IPS-NIHi7 (cell line): Measurements from ENCODE around the gene SLC19A1.
"Not testable (repeated sequence)": the region's sequence is repeated elsewhere in the genome, so short reads cannot be mapped to it uniquely, and the experiment has no call there.

Experiments used
- DNase-seq: peaks from one replicate; pipeline ENCODE4 v3.0.0; 2012; ENCODE audit warnings: mixed read lengths; ENCODE audit errors: extremely low spot score

Gene SLC19A1

DNA sequence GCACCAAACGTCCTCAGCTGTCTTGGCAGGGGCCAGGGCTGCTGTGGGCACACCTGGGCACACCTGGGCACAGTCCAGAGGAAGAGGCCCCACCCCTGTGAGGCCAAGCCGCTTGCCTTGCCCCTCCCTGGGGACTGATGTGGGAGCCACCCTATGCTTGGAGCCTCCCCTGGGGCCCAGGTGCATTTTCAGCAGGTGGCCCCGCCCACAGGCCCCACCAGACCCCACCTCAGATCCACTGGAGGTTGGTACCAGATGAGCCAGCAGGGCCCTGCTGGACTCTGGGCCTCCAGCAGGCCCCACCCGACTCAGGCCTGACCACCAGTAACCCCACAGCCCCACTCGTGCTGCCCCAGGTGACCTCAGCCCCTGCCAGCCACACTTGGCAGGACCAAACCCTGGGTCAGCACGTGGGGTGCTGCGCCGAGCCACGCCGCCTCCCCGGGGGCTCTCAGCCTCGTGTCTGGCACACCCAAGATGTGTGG, 8.8 kb downstream of the SLC19A1 start:
- no peak for DNase-seq

DNA sequence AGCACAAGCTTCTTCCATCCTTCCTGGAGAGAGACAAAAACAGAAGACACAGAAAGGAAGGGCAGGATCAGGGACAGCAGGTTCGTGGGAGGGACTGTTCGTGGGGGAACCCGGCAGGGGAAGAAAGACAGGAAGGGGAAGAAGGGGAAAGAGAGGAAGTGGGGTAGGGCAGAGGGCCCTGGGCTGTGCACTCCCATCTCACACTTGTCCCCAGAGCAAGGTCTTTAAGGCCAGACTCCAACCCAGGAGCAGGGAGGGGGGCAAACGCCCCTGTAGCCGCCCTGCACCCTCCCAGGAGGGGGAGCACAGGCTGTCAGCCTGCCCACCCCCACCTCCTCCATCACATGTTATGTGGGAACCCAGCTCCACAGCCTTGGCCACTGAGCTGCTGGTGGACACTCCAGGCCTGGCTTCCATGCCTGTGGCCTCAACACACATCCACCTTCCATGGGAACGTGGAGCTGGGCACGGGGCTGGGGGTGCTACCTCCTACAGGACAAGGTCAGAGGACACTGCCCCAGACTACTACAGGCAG, 9.3 kb downstream of the SLC19A1 start:
- no peak for DNase-seq

DNA sequence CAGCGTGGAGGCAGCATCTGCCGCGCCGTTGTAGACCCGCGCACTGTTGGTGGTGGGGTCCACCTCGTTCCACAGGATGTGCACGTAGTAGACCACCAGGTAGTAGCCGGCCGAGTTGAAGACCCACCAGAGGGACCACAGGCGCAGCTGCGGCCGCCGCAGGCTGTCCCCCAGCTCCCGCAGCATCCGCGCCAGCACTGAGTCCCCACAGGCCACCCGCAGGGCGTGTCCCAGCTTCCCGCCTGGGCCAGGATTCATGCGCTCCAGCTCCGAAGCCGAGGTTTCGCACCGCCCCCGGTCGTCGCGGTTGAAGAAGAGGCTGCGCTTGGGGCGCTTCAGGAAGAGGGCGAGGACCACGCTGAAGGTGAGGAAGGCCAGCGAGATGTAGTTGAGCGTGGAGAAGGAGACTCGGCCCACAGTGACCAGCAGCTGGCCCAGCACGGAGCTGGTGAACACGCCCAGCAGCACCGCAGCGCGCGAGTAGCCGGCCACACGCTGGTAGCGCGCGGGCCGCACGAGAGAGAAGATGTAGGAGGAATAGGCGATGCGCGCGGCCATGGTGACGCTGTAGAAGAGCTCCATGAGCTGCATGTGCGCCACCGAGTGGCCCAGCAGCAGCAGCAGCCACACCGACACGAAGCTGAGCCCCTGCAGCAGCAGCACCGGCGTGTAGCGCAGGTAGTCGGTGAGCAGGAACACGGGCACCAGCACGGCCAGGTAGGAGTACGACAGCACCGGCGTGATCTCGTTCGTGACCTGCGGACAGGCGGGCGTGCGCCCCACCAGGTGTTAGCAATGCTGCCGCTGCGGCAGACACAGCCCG, 10.6 kb downstream of the SLC19A1 start:
- no peak for DNase-seq

DNA sequence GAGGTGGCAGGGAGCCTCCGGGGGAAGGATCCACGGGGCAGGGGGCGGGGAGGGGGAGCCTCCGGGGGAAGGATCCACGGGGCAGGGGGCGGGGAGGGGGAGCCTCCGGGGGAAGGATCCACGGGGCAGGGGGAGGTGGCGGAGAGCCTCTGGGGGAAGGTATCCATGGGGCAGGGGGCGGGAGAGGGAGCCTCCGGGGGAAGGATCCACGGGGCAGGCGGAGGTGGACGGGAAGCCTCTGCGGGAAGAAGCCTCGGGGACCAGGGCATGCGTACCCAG, 11.2 kb downstream of the SLC19A1 start:
- DNase-seq: not testable (repeated sequence)

DNA sequence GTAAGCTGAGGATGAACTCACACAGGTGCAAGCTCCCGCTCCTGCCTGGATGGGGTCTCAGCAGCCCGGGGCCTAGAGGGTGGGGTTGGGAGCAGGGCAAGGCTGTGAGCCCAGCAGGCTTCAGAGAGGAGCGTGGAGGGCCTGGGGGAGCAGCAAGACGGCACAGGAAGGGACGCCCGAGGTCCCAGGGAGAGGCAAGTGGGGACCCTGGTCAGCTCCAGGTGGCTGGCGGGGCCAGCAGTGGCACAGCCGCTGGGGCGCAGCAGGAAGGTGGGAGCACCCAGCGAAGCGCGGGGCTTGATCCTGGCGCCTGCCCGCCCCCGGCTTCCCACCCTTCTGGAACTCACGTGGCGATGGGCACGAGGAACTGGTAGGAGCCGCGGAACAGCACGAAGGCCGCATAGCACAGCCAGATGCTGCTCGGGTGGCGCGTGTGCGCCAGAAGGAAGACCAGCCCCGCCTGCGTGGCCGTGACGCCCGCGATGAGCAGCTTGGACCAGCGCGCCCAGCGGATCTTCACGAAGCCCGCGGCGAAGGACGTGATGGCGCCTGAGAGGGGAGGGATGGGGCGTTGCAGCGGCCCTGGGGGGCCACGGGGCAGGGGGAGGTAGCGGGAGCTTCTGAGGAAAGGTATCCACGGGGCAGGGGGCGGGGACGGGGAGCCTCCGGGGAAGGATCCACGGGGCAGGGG, 11.7 kb downstream of the SLC19A1 start:
- no peak for DNase-seq

DNA sequence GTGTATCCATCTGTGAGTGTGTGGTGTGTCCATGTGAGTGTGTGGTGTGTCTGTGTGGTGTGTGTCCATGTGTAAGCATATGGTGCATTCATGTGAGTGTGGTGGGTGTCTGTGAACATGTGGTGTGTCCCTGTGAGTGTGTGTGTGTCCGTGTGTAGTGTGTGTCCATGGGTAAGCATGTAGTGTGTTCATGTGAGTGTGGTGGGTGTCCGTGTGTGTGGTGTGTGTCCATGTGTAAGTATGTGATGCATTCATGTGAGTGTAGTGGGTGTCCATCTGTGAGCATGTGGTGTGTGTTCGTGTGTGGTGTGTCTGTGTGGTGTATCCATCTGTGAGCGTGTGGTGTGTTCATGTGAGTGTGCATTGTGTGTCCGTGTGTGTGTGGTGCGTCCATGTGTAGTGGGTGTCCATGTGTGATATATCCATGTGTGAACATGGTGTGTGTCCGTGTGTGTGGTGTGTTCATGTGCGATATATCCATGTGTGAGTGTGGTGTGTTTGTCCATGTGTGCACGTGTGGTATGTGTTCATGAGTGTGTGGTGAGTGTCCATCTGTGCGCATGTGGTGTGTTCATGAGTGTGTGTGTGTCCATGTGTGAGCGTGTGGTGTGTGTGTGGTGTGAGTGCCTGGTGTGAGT, 12.3 kb downstream of the SLC19A1 start:
- DNase-seq: no peak

DNA sequence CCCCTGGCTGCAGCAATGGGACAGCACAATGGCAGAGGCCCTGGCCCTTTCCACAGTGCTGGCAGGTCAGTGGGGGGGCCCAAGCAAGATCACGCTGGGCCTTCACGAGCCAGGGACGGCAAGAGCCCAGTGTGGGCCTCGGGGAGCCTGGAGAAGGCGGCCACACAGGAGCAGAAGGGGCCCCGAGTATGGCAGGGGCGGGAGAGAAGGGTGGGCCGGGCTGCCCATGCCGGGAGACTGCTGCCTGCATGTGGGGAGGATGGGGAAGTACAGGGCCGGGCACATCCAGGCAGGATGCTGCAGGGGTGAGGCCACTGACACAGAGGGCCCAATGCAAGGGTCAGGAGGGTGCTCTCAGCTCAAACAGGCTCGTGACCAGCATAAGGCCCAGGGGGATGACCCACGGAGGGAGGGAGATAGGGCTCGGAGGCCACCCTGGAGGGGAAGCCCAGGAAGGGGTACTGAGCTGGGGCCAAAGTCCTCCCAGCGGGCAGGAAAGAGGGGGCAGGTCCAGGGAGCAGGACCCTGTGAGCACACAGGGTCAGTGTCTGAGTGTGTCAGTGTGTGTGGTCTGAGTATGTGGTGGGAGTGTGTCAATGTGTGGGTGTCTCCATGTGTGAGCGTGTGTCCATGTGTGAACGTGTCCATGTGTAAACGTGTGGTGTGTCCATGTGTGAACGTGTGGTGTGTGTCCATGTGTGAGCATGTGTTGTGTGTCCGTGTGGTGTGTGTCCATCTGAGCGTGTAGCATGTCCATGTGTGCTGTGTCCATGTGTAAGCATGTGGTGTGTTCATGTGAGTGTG, 13.1 kb downstream of the SLC19A1 start:
- DNase-seq: no peak

DNA sequence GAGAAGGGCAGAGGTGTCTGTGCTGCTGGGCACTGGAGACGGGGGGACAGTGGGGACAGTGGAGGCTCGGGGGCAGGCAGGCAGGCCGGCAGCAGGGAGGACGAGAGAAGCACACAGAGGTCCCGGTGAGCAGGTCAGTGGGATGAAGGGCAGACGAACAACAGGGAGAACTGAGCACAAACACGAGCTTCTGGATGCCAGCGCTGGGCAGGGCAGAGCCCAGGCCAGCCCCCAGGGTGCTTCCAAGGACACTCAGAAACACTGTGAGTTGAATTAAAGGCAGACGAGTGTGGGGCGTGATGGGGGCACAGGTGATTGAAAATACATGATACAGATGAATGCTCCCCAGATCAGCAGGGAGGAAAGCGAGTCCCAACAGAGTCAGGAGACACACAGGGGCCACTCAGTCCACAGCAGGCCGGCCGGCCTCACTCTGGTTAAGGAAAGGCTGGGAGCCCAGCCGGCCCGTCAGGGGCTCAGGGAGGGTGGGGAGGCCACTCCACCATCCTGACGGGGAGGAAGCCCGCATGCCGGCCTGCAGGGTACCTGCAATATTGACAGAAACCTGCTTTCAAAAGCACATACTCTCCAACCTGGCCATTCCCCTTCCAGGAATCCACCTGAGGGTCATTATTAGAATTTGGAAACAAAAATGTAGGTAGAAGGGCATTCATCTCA, 14.1 kb downstream of the SLC19A1 start:
- DNase-seq: no peak

DNA sequence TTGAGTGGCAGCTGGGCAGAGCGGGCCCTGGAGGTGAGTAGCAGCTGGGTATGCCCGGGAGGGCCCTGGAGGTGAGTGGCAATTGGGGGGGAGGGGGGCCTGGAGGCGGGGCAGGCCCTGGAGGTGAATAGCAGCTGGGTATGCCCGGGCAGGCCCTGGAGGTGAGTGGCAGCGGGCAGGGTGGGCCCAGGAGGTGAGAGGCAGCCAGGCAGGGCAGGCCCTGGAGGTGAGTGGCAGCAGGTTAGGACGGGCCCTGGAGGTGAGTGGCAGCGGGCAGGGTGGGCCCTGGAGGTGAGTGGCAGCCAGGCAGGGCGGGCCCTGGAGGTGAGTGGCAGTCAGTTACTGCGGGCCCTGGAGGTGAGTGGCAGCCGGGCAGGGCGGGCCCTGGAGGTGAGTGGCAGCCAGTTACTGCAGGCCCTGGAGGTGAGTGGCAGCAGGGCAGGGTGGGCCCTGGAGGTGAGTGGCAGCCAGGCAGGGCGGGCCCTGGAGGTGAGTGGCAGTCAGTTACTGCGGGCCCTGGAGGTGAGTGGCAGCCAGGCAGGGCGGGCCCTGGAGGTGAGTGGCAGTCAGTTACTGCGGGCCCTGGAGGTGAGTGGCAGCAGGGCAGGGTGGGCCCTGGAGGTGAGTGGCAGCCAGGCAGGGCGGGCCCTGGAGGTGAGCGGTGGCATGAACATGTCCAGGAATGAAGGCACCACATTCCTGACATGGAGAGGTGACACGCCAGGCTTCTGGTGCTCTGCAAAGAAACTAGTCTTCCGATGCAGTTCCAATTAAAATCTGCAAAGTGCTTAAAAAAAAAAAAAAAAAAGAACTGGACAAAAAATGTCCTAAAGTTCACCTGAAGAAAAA, 14.9 kb downstream of the SLC19A1 start:
- DNase-seq: not testable (repeated sequence)

DNA sequence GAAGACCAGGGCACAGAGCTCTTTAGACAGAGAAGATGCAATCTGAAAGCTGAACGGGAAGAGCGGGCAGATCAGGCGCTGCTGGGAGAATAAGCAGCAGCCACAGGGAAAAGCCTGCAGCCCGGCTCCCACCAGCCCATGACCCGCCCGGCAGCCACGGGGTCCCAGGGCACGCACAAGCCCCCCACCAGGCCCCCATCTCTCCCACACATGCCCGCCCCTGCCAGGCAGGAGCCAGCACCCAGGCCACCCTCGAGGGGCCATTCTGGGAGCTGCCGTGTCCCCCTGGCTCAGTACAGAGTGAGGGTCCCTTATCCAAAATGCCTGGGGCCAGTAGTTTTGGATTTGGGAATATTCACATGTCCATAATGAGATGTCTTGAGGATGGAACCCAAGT, 16.3 kb downstream of the SLC19A1 start:
- DNase-seq: no peak

DNA sequence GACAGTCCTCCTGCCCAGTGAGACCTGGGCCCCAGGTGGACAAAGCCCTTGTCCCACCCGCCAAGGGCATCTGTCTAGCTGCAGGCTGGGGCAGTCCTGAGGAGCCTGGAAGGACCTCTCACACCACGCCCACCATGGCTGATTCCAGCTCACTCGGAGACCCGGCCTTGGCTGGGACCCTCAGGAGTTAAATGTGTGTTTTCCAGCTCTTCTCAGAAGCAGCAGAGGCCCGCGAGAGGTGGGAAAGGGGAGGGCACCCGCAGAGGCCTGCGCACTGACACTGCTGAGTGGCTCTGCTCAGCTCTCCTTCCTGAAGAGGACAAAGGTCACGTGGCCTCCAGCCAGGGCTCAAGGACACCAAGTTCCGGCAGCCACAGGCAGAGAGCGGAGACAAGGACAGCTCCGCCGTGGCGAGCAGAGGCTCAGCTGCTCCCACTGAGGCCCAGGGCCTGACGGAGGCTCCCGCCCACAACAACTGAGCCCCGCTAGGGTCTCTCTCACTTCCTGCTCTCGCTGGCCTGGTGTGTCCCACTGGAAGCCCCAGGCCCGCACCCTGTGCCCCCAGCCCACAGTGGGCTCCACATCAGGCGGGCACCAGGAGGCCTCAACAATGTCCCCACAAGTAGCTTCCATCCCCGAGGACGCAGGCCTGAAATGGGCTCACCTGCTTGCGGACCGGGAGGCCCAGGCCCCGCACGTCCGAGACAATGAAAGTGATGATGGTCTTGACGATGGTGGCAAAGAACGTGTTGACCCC, 16.9 kb downstream of the SLC19A1 start:
- DNase-seq: no peak

DNA sequence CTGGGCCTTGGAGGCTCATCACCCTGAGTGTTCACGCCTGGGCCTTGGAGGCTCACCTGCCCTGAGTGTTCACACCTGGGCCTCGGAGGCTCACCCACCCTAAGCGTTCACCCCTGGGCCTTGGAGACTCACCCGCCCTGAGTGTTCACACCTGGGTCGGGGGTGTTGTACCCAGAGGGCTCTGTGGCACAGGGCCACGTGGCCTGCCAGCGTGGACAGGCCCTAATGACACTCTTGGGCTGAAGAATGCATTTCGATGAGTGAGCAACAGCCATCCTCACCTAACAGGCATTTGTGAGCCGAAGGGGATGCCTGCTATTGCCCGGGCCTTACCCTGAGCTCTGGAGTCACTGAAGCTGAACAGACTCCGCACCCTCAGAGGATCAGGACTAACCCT, 17.5 kb downstream of the SLC19A1 start:
- DNase-seq: no peak

DNA sequence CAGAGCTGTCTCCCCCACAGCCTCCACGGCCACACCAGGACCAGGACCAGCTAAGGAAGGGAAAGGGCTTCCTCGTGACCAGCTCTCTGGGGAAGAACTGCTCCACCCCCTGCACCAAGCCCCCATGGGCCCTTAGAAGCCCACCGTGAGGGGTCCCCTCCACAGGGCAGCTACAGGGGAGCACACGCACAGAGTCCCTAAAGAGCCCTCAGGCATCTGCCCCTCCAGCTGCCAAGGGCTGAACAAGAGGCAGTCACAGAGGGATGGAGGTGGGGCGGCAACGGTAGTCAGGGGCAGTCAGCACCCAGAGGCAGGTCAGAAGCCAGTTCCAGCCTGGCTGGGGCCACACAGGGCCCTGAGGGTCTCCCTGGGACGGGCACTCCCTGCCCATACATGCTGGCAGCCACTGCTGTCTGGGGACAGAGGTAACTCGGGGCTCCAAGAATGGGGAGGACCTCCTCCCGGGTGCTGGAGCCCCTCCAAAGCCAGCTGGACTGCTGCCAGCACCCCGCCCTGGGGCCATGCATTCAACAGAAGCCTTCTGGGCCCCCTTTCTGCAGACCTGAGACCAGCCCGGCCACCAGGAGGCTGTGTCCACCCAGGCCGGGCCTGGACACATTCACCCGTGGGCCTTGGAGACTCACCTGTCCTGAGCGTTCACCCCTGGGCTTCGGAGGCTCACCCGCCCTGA, 18.7 kb downstream of the SLC19A1 start:
- DNase-seq: no peak

DNA sequence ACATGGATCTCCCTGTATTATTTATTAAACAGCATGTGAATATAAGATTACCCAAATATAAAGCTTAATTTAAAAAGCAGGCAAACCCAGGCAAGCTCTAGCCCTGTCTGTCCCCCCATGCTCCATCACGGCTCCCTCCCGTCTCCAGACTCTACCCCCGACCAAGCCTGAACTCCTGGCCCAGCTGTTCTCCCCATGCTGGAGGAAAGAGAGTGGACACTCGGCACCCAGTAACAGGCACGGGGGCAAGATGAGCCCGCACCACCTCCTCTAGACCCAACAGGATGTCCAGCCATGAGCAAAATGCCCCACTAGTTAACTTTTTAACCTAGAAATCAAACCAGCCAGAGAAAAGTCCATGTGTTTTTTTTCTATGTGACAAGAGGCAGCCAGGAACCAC, 19.3 kb downstream of the SLC19A1 start:
- DNase-seq: no peak

DNA sequence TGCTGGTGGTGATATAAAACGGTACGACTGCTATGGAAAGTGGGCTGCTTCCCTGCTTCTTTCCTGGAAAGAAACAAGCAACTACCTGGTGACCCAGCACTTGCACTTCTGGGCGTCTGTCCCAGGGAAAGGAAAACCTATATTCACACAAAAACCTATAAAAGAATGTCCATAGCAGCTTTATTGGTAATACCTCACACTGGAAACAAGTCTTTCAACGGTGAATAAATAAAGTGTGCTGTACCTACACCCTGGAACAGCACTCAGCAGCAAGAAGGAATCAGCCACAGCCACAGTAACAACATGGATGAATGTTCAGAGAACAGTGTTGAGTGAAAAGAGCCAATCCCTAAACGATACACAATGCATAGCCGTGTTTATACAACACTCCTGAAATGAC, 19.9 kb downstream of the SLC19A1 start:
- DNase-seq: no peak

DNA sequence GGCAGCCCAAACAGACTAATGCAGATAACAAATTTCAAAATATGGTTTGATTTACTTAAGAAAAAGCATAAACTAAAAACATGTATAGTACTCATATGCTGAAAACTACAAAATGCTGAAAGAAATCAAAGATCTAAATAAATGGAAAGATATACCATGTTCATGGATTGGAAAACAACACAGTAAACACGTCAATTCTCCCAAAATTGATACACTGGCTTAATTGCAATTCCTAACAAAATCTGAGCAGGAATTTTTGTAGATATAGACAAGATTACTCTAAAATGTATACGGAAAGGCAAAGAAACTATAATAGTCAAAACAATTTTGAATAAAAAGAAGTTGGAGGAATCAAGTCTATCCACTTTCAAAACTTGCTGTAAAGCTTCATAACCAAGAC, 21.0 kb downstream of the SLC19A1 start:
- DNase-seq: no peak

DNA sequence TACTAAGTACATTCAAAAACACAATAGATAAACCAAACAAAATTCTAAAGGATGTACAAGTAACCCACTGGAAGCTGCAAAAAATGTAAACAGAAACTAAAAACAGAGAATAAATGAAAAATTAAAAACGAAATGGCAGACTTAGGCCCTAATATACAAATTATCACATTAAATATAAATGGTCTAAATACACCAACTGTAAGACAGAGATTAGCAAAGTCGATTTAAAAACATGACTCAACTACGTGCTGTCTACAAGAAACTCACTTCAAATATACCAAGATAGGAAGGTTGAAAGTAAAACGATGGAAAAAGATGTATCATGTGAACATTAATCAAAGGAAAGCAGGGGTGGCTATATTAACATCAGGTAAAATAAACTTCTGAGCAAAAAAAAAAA, 23.1 kb downstream of the SLC19A1 start:
- no peak for DNase-seq

DNA sequence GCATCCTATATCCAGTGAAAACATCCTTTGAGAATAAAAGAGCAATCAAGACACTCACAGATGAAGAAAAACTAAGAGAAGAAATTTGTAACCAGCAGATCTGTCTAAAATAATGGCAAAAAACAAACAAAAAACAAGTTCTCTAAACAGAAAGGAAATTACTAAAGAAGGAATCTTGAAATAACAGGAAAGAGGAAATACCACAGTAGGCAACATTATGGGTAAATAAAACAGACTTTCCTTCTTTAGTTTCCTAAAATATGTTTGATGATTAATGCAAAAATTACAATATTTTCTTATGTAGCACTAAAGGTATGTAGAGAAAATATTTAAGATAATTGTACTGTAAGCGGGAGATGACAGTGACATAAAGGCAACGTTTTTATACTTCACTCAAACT, 23.5 kb downstream of the SLC19A1 start:
- DNase-seq: no peak
